Suprapubic skin (tissue), 4 donors: ENCODE data around the gene KLHL29.

Experiments used
- EP300 ChIP-seq: sonication (generic); formaldehyde crosslinking; IDR thresholded peaks from one replicate; pipeline ENCODE4 v1.6.1; 2017; ENCODE audit warnings: antibody characterized with exemption
- POLR2A ChIP-seq, 2 donors: fragments of 450-650 bp; IDR thresholded peaks; one replicate each; pipeline ENCODE4 v1.6.1; 2017; ENCODE audit warnings: antibody characterized with exemption in 2 of 2, mild to moderate bottlenecking in 2 of 2, moderate library complexity in 2 of 2
- POLR2AphosphoS5 ChIP-seq, 3 donors: sonication (generic); formaldehyde crosslinking; IDR thresholded peaks; one replicate each; pipeline ENCODE4 v1.6.1; 2017; ENCODE audit warnings: antibody characterized with exemption in 3 of 3
- TF ChIP-seq, protein P1 (sequence below), 2 donors: fragments of 200-600 bp in 1 of 2; fragments of 450-650 bp in 1 of 2; sonication (generic) in 1 of 2; IDR thresholded peaks; one replicate each; pipeline ENCODE4 v1.5.1; 2016 to 2019; ENCODE audit warnings: antibody characterized with exemption in 2 of 2, mild to moderate bottlenecking in 1 of 2, moderate library complexity in 1 of 2

- TF ChIP-seq EP300 = no peak
- TF ChIP-seq, protein P1, sequence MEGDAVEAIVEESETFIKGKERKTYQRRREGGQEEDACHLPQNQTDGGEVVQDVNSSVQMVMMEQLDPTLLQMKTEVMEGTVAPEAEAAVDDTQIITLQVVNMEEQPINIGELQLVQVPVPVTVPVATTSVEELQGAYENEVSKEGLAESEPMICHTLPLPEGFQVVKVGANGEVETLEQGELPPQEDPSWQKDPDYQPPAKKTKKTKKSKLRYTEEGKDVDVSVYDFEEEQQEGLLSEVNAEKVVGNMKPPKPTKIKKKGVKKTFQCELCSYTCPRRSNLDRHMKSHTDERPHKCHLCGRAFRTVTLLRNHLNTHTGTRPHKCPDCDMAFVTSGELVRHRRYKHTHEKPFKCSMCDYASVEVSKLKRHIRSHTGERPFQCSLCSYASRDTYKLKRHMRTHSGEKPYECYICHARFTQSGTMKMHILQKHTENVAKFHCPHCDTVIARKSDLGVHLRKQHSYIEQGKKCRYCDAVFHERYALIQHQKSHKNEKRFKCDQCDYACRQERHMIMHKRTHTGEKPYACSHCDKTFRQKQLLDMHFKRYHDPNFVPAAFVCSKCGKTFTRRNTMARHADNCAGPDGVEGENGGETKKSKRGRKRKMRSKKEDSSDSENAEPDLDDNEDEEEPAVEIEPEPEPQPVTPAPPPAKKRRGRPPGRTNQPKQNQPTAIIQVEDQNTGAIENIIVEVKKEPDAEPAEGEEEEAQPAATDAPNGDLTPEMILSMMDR (IDR thresholded peaks at IDR 0.05) = no peak
- no peak for TF ChIP-seq POLR2A (IDR thresholded peaks at IDR 0.05)
- no peak for TF ChIP-seq POLR2AphosphoS5 (IDR thresholded peaks at IDR 0.05)
These were observed 99.8 kb downstream of the KLHL29 start for GRCh38 chr2:23484767-23485166.
